Stimulated activated CD4-positive, alpha-beta T cell treated with anti-CD3 and anti-CD28 coated beads, TNF-alpha, amount 100 ng/mL, for 4 hours (primary cell): ENCODE measurements around the gene PPP2R5B.

Source experiments
- DNase-seq, 3 experiments: peaks; one replicate each; pipeline ENCODE4 v3.0.0-alpha.2; 2020; ENCODE audit warnings: low read depth in 3 of 3

Gene PPP2R5B

GRCh38 chr11:64929625-64930024 is 5.1 kb downstream of the PPP2R5B start:
- no peak for DNase-seq

GRCh38 chr11:64930340-64930739 is 5.9 kb downstream of the PPP2R5B start:
- no peak for DNase-seq

GRCh38 chr11:64931290-64931689 is 6.8 kb downstream of the PPP2R5B start:
- DNase-seq: no peak

- no peak for DNase-seq
These were observed 7.8 kb downstream of the PPP2R5B start for GRCh38 chr11:64932324-64932723.

- DNase-seq: no peak
These were observed 8.9 kb downstream of the PPP2R5B start for GRCh38 chr11:64933213-64933934.

- no peak for DNase-seq
These were observed 9.6 kb downstream of the PPP2R5B start for GRCh38 chr11:64933935-64934681.

GRCh38 chr11:64934682-64935358 is 10.3 kb downstream of the PPP2R5B start:
- DNase-seq: no peak

- no peak for DNase-seq
These were observed 11.0 kb downstream of the PPP2R5B start, which contains the start of gene GPHA2 for GRCh38 chr11:64935359-64936081. Gene GPHA2 (minus strand): TSS chr11:64935893. CDS start chr11:64935460, 433 bp downstream.

GRCh38 chr11:64936539-64936938 is 12.1 kb downstream of the PPP2R5B start:
- no peak for DNase-seq

GRCh38 chr11:64947208-64947814 is 22.8 kb downstream of the PPP2R5B start:
- no peak for DNase-seq

- DNase-seq: no peak
These were observed 27.0 kb downstream of the PPP2R5B start for GRCh38 chr11:64951529-64951928.

- DNase-seq: no peak
These were observed 29.7 kb downstream of the PPP2R5B start for GRCh38 chr11:64954201-64954600.

- DNase-seq: no peak
These were observed 35.0 kb downstream of the PPP2R5B start for GRCh38 chr11:64959498-64959897.

GRCh38 chr11:64960719-64961118 is 36.2 kb downstream of the PPP2R5B start:
- DNase-seq: no peak

GRCh38 chr11:64963072-64963631 is 38.7 kb downstream of the PPP2R5B start:
- DNase-seq: no peak

GRCh38 chr11:64967375-64967774 is 42.9 kb downstream of the PPP2R5B start:
- DNase-seq: no peak

- DNase-seq: no peak
These were observed 44.7 kb downstream of the PPP2R5B start for GRCh38 chr11:64969209-64969608.

- no peak for DNase-seq
These were observed 46.3 kb downstream of the PPP2R5B start for GRCh38 chr11:64970731-64971151.

GRCh38 chr11:64971421-64972233 is 47.1 kb downstream of the PPP2R5B start, which contains the start of gene MAJIN:
Gene MAJIN (minus strand): TSS chr11:64972108. CDS start chr11:64959405, 12,703 bp downstream.
- DNase-seq: peak; percentile 80 to 91 (median 85)

GRCh38 chr11:64974124-64974523 is 49.6 kb downstream of the PPP2R5B start:
- DNase-seq: no peak
